Natural killer cell (primary cell): ENCODE measurements around the gene CARMIL3. TPM values are rescaled to one million over a fixed set of nuclear protein-coding genes. Genes with fewer than 3 reads are reported as not detected.
A peak's percentile ranks its signal among the peaks of the same experiment; 100 is the strongest.

ENCODE experiments used
- ATAC-seq, 3 donors: fragments of 150-1000 bp in 2 of 3; fragments of 200-7000 bp in 1 of 3; cut with Tn5 transposase; 1 replicate in 1 of 3; 2 replicates in 2 of 3; pipeline ENCODE4 v1.10.0; 2021; ENCODE audit warnings: mild to moderate bottlenecking in 2 of 3, moderate library complexity in 2 of 3
- DNase-seq, 2 donors: peaks; one replicate each; pipeline versions ENCODE4 v3.0.0 to v3.0.0-alpha.2; 2013 to 2021; ENCODE audit warnings: mixed read lengths in 1 of 2
- H3K27ac ChIP-seq: one replicate; pipeline ENCODE4 v1.5.1; 2013; ENCODE audit warnings: mild to moderate bottlenecking, low read length
- H3K27me3 ChIP-seq: one replicate; pipeline ENCODE4 v1.6.1; 2013; ENCODE audit warnings: low read length; ENCODE audit not compliant: control insufficient read depth, insufficient read depth
- H3K36me3 ChIP-seq: one replicate; pipeline ENCODE4 v1.6.1; 2013; ENCODE audit warnings: low read length; ENCODE audit not compliant: control insufficient read depth, insufficient read depth
- H3K4me1 ChIP-seq: one replicate; pipeline ENCODE4 v1.6.1; 2013; ENCODE audit warnings: low read length; ENCODE audit not compliant: control insufficient read depth, insufficient read depth
- H3K4me3 ChIP-seq: one replicate; pipeline ENCODE4 v1.5.1; 2013; ENCODE audit warnings: low read length
- H3K9me3 ChIP-seq: one replicate; pipeline ENCODE4 v1.6.1; 2013; ENCODE audit warnings: low read length; ENCODE audit not compliant: control insufficient read depth, insufficient read depth
- H3K27ac Mint-ChIP-seq, 2 donors: one replicate each; pipeline ENCODE4 v1.8.0; 2022; ENCODE audit warnings: mild to moderate bottlenecking in 2 of 2, mixed read lengths in 2 of 2, moderate library complexity in 1 of 2
- H3K27me3 Mint-ChIP-seq, 2 donors: one replicate each; pipeline ENCODE4 v1.8.0; 2022; ENCODE audit warnings: low read depth in 2 of 2, mixed read lengths in 2 of 2
- H3K36me3 Mint-ChIP-seq: one replicate; pipeline ENCODE4 v1.8.0; 2022; ENCODE audit warnings: mixed read lengths
- H3K4me1 Mint-ChIP-seq, 2 donors: one replicate each; pipeline ENCODE4 v1.8.0; 2022; ENCODE audit warnings: mixed read lengths in 2 of 2
- H3K4me3 Mint-ChIP-seq: one replicate; pipeline ENCODE4 v1.8.0; 2022; ENCODE audit warnings: mild to moderate bottlenecking, moderate library complexity, mixed read lengths
- H3K9me3 Mint-ChIP-seq, 2 donors: one replicate each; pipeline ENCODE4 v1.8.0; 2022; ENCODE audit warnings: mixed read lengths in 2 of 2
- CTCF ChIP-seq: fragments of 200-600 bp; IDR thresholded peaks from one replicate; pipeline ENCODE4 v1.8.0; 2022; ENCODE audit warnings: antibody characterized with exemption
- WGBS: methylation state at CpG from one replicate; pipeline ENCODE4 v1.1.7; 2013; ENCODE audit warnings: missing lambda C conversion rate; ENCODE audit not compliant: insufficient coverage; 5-methylcytosine and 5-hydroxymethylcytosine counted together
- intact Hi-C: fragments of 100-400 bp; cut with micrococcal nuclease; formaldehyde crosslinking; loops from one replicate; pipeline ENCODE4 v1.14.2; 2022
- total RNA-seq, 4 donors: library from RNA; stranded (reverse); fragments of 120-200 nt in 1 of 4; gene quantifications; one replicate each; pipeline versions ENCODE4 v1.2.3 to v1.2.4, GENCODE V29; 2013 to 2022

The CARMIL3 gene
- total RNA-seq, 3 donors from 2014 or later (not counting 1 experiment from before 2014, with no cell fraction given), result 17.8 to 28.6 (median 18.6) TPM

- Histone ChIP-seq H3K4me3 (no peak overlapping the region), H3K4me1 (peaks cover 15% of the 10 kb centered on the region), H3K27ac (no peak overlapping the region), H3K36me3 (no peaks in the 10 kb centered on the region), H3K9me3 (no peaks in the 10 kb centered on the region), H3K27me3 (no peaks in the 10 kb centered on the region)
- Mint-ChIP-seq H3K9me3 (no peaks in the 10 kb centered on the region), H3K27me3 (no peaks in the 10 kb centered on the region), H3K36me3 (no peaks in the 10 kb centered on the region), H3K4me3 (peak overlapping the region; percentile 56), H3K4me1 (peaks cover 14 to 20% of the 10 kb centered on the region in 2 donors), H3K27ac (peak overlapping the region in 1 of 2 donors; percentile 7)
- DNase-seq (no peak), ATAC-seq (no peak)
- no peak for TF ChIP-seq CTCF
- intact Hi-C loops, result no loop called here
- 98% methylated on average over 3 of the region's 3 CpGs for WGBS
Measured at GRCh38 chr14:24083462-24083861, 31.7 kb downstream of the CARMIL3 start.

- intact Hi-C loops, result no loop called here
- H3K9me3 Mint-ChIP-seq, result no peaks in the 10 kb centered on the region
- Histone ChIP-seq H3K4me3 (no peak overlapping the region), H3K36me3 (no peaks in the 10 kb centered on the region), H3K27me3 (no peaks in the 10 kb centered on the region), H3K27ac (no peak overlapping the region), H3K4me1 (peaks cover 15% of the 10 kb centered on the region), H3K9me3 (no peaks in the 10 kb centered on the region)
- no peak for TF ChIP-seq CTCF
- no peaks in the 10 kb centered on the region for H3K36me3 Mint-ChIP-seq
- ATAC-seq (no peak), DNase-seq (no peak)
- no peak overlapping the region for H3K4me3 Mint-ChIP-seq
- H3K27ac Mint-ChIP-seq, result no peak overlapping the region
- H3K27me3 Mint-ChIP-seq, result no peaks in the 10 kb centered on the region
- peaks cover 14 to 20% of the 10 kb centered on the region in 2 donors for H3K4me1 Mint-ChIP-seq
- WGBS, result 98% methylated on average over 2 of the region's 2 CpGs
Measured at GRCh38 chr14:24084440-24084839, 32.6 kb downstream of the CARMIL3 start.

GRCh38 chr14:24085215-24085614, 33.4 kb downstream of the CARMIL3 start:
- Histone ChIP-seq H3K27ac (no peak overlapping the region), H3K4me3 (no peak overlapping the region), H3K36me3 (no peaks in the 10 kb centered on the region), H3K9me3 (no peaks in the 10 kb centered on the region), H3K4me1 (peaks cover 16% of the 10 kb centered on the region), H3K27me3 (no peaks in the 10 kb centered on the region)
- WGBS, result 91% methylated on average over 2 of the region's 3 CpGs
- Mint-ChIP-seq H3K4me3 (no peak overlapping the region), H3K36me3 (no peaks in the 10 kb centered on the region), H3K9me3 (no peaks in the 10 kb centered on the region), H3K27ac (no peak overlapping the region), H3K4me1 (peaks cover 12 to 18% of the 10 kb centered on the region in 2 donors), H3K27me3 (no peaks in the 10 kb centered on the region)
- DNase-seq (no peak), ATAC-seq (no peak)
- intact Hi-C loops, result no loop called here
- TF ChIP-seq CTCF, result no peak

GRCh38 chr14:24086193-24086955, 34.6 kb downstream of the CARMIL3 start:
- H3K9me3 Mint-ChIP-seq, result no peaks in the 10 kb centered on the region
- Histone ChIP-seq H3K4me1 (peaks cover 12% of the 10 kb centered on the region), H3K27me3 (no peaks in the 10 kb centered on the region), H3K4me3 (no peak overlapping the region), H3K27ac (no peak overlapping the region), H3K9me3 (no peaks in the 10 kb centered on the region), H3K36me3 (no peaks in the 10 kb centered on the region)
- DNase-seq, result no peak
- intact Hi-C loops, result no loop called here
- H3K27me3 Mint-ChIP-seq, result no peaks in the 10 kb centered on the region
- 89% methylated on average over 3 of the region's 3 CpGs for WGBS
- H3K27ac Mint-ChIP-seq, result no peak overlapping the region
- no peaks in the 10 kb centered on the region for H3K36me3 Mint-ChIP-seq
- no peak overlapping the region for H3K4me3 Mint-ChIP-seq
- H3K4me1 Mint-ChIP-seq, result peaks cover 6 to 15% of the 10 kb centered on the region in 2 donors
- ATAC-seq, result no peak
- TF ChIP-seq CTCF, result no peak
